ENCODE data around the gene ARHGDIA.

- TF ChIP-seq CTCF (IDR thresholded peaks at IDR 0.05; ENCODE audit: poor library complexity, severe bottlenecking) (no peak), EP300 (conservative IDR thresholded peaks at IDR 0.05; ENCODE audit: poor library complexity, severe bottlenecking) (no peak), POLR2AphosphoS5 (IDR thresholded peaks at IDR 0.05) (no peak), TAF1 (IDR thresholded peaks at IDR 0.05; ENCODE audit: low read depth) (no peak), EZH2 (IDR thresholded peaks at IDR 0.05; ENCODE audit: borderline replicate concordance, insufficient read depth, low read length, poor library complexity, severe bottlenecking) (no peak)
Measured at GRCh38 chr17:81842725-81843504, 28.2 kb downstream of the ARHGDIA start.
